Fibroblast of skin of right biceps (primary cell): ENCODE results near the gene CENPT.
A peak's percentile ranks its signal among the peaks of the same experiment; 100 is the strongest.

ENCODE experiments used
- DNase-seq: peaks from one replicate; pipeline ENCODE4 v3.0.0-alpha.2; 2013

Gene CENPT

GRCh38 chr16:67847064-67847861 lies at the start of gene CENPT:
CENPT (minus strand) TSS chr16:67847693; CDS start chr16:67833859, 13,834 bp downstream.
- peak; percentile 69 for DNase-seq

GRCh38 chr16:67897231-67897630 lies 49.7 kb upstream of the CENPT start:
- no peak for DNase-seq

GRCh38 chr16:67893743-67894399 lies 46.4 kb upstream of the CENPT start:
- DNase-seq, result no peak

- DNase-seq, result peak; percentile 96
Observed at GRCh38 chr16:67892899-67893742, 45.6 kb upstream of the CENPT start, which contains the start of gene PSKH1. PSKH1 (plus strand) TSS chr16:67893254; CDS start chr16:67908750, 15,496 bp downstream.

GRCh38 chr16:67892375-67892774 lies 44.9 kb upstream of the CENPT start:
- DNase-seq, result no peak

- no peak for DNase-seq
Observed at GRCh38 chr16:67888331-67888730, 40.8 kb upstream of the CENPT start.

- no peak for DNase-seq
Observed at GRCh38 chr16:67886387-67886786, 38.9 kb upstream of the CENPT start.

- no peak for DNase-seq
Observed at GRCh38 chr16:67885976-67886375, 38.5 kb upstream of the CENPT start.

GRCh38 chr16:67885545-67885944 lies 38.1 kb upstream of the CENPT start:
- DNase-seq, result no peak

GRCh38 chr16:67884684-67885083 lies 37.2 kb upstream of the CENPT start, which contains the start of gene NRN1L:
NRN1L (plus strand) TSS chr16:67884885; CDS start chr16:67884904, 19 bp downstream.
- peak; percentile 89 for DNase-seq

GRCh38 chr16:67883872-67884261 lies 36.4 kb upstream of the CENPT start:
- peak; percentile 19 for DNase-seq

- no peak for DNase-seq
Observed at GRCh38 chr16:67883146-67883871, 35.8 kb upstream of the CENPT start.

GRCh38 chr16:67882374-67883145 lies 35.1 kb upstream of the CENPT start:
- no peak for DNase-seq

GRCh38 chr16:67881621-67882161 lies 34.2 kb upstream of the CENPT start:
- DNase-seq, result no peak

- no peak for DNase-seq
Observed at GRCh38 chr16:67880584-67880983, 33.1 kb upstream of the CENPT start.

- no peak for DNase-seq
Observed at GRCh38 chr16:67879936-67880335, 32.4 kb upstream of the CENPT start.

GRCh38 chr16:67879462-67879861 lies 32.0 kb upstream of the CENPT start:
- DNase-seq, result no peak

GRCh38 chr16:67878846-67879245 lies 31.4 kb upstream of the CENPT start:
- no peak for DNase-seq

GRCh38 chr16:67878232-67878631 lies 30.7 kb upstream of the CENPT start:
- DNase-seq, result no peak

- DNase-seq, result no peak
Observed at GRCh38 chr16:67877064-67877463, 29.6 kb upstream of the CENPT start.

- no peak for DNase-seq
Observed at GRCh38 chr16:67874372-67874771, 26.9 kb upstream of the CENPT start.
